Parathyroid adenoma (tissue), 2 donors: ENCODE data around the gene ZNF532.

Source experiments
- H2AFZ ChIP-seq: fragments of 300-600 bp; sonication (generic); one replicate; pipeline ENCODE4 v1.7.0; 2017; ENCODE audit warnings: antibody characterized with exemption, mild to moderate bottlenecking
- H3K27ac ChIP-seq: fragments of 300-600 bp; sonication (generic); one replicate; pipeline ENCODE4 v1.7.0; 2017
- H3K27me3 ChIP-seq: fragments of 300-600 bp; sonication (generic); one replicate; pipeline ENCODE4 v1.7.0; 2017; ENCODE audit warnings: low read length; ENCODE audit not compliant: control insufficient read depth, insufficient read depth
- H3K36me3 ChIP-seq: fragments of 300-600 bp; sonication (generic); one replicate; pipeline ENCODE4 v1.7.0; 2017; ENCODE audit warnings: low read length; ENCODE audit not compliant: control insufficient read depth, insufficient read depth
- H3K4me1 ChIP-seq: fragments of 300-600 bp; sonication (generic); one replicate; pipeline ENCODE4 v1.7.0; 2017; ENCODE audit warnings: control low read depth
- H3K4me2 ChIP-seq: fragments of 300-600 bp; sonication (generic); one replicate; pipeline ENCODE4 v1.7.0; 2017; ENCODE audit warnings: low read length
- H3K4me3 ChIP-seq: fragments of 300-600 bp; sonication (generic); one replicate; pipeline ENCODE4 v1.7.0; 2017; ENCODE audit warnings: low read depth, low read length
- H3K79me2 ChIP-seq: fragments of 300-600 bp; sonication (generic); one replicate; pipeline ENCODE4 v1.7.0; 2017; ENCODE audit warnings: control low read depth
- H3K9ac ChIP-seq: fragments of 300-600 bp; sonication (generic); one replicate; pipeline ENCODE4 v1.7.0; 2017; ENCODE audit warnings: mild to moderate bottlenecking
- H3K9me3 ChIP-seq: fragments of 300-600 bp; sonication (generic); one replicate; pipeline ENCODE4 v1.7.0; 2017; ENCODE audit warnings: low read length; ENCODE audit not compliant: control insufficient read depth
- TF ChIP-seq, protein P1 (sequence below): fragments of 300-600 bp; sonication (generic); IDR thresholded peaks from one replicate; pipeline ENCODE4 v1.7.0; 2017; ENCODE audit warnings: antibody characterized with exemption, mild to moderate bottlenecking
- donor health status: primary hyperparathyroidism.

Gene ZNF532

DNA sequence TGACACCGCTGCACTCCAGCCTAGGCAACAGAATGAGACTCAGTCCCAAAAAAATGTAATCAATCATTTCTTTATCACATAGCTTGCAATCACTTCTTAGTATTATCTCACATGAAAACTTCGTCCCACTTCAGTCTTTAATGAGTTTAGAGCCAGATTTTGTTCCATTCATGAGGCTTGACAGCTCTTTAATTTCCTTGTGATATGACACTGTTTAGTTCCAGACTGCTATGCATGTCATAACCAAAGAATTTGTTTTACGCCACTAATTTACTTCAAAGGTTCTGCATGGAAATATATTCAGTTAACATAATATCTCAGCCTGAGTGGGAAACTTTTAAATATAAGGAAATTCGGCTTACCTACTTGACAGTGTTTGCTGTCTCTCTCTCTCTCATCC lies 113.1 kb downstream of the ZNF532 start:
- Histone ChIP-seq H3K9ac (no peak overlapping the region), H3K4me2 (no peak overlapping the region), H3K27me3 (no peaks in the 10 kb centered on the region), H3K9me3 (no peaks in the 10 kb centered on the region), H3K4me1 (no peaks in the 10 kb centered on the region), H3K36me3 (no peaks in the 10 kb centered on the region), H2AFZ (no peak overlapping the region), H3K79me2 (no peaks in the 10 kb centered on the region), H3K4me3 (no peak overlapping the region), H3K27ac (no peak overlapping the region)
- TF ChIP-seq, protein P1, sequence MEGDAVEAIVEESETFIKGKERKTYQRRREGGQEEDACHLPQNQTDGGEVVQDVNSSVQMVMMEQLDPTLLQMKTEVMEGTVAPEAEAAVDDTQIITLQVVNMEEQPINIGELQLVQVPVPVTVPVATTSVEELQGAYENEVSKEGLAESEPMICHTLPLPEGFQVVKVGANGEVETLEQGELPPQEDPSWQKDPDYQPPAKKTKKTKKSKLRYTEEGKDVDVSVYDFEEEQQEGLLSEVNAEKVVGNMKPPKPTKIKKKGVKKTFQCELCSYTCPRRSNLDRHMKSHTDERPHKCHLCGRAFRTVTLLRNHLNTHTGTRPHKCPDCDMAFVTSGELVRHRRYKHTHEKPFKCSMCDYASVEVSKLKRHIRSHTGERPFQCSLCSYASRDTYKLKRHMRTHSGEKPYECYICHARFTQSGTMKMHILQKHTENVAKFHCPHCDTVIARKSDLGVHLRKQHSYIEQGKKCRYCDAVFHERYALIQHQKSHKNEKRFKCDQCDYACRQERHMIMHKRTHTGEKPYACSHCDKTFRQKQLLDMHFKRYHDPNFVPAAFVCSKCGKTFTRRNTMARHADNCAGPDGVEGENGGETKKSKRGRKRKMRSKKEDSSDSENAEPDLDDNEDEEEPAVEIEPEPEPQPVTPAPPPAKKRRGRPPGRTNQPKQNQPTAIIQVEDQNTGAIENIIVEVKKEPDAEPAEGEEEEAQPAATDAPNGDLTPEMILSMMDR: no peak

DNA sequence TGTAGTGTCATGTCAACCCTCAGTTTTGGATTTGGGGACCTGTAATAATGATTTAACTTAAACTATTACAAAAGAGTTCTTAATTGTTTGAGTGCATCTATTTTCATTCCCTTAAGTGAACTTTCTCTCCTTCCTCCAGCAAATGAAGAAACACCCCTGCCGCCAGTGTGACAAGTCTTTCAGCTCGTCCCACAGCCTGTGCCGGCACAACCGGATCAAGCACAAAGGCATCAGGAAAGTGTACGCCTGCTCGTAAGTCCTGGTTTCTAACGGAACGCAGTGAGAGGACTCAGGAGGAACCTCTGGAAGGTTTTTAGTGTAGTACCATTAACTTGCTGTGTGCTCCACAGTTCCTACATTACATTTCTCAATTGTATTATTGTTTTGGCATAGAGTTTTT lies 114.2 kb downstream of the ZNF532 start:
- TF ChIP-seq, protein P1: no peak
- H3K79me2 ChIP-seq: no peaks in the 10 kb centered on the region
- no peaks in the 10 kb centered on the region for H3K36me3 ChIP-seq
- H3K27me3 ChIP-seq: no peaks in the 10 kb centered on the region
- no peak overlapping the region for H3K4me3 ChIP-seq
- H2AFZ ChIP-seq: no peak overlapping the region
- H3K4me2 ChIP-seq: no peak overlapping the region
- no peak overlapping the region for H3K27ac ChIP-seq
- H3K4me1 ChIP-seq: no peaks in the 10 kb centered on the region
- H3K9me3 ChIP-seq: no peaks in the 10 kb centered on the region
- no peak overlapping the region for H3K9ac ChIP-seq

DNA sequence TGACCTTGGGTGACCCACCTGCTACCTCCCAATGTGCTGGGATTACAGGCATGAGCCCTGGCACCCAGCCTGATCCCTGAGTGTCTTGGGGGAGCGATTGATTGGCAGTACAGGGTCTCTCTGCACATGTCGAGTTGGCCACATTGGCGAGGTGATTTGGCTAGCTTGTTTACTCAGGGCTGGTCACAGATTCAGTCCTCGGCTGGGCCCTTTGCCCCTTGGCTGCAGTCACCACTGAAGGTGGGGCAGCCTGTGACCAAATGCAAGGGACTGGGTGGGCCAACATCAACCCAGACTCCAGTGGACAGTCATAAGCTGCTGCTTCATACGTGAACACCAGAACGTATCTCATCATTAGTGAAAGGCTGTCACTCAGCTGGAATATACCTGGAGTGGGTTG lies 114.9 kb downstream of the ZNF532 start:
- TF ChIP-seq, protein P1: no peak
- H3K36me3 ChIP-seq: no peaks in the 10 kb centered on the region
- H3K27ac ChIP-seq: no peak overlapping the region
- no peaks in the 10 kb centered on the region for H3K4me1 ChIP-seq
- no peak overlapping the region for H2AFZ ChIP-seq
- H3K79me2 ChIP-seq: no peaks in the 10 kb centered on the region
- no peak overlapping the region for H3K4me2 ChIP-seq
- H3K9me3 ChIP-seq: no peaks in the 10 kb centered on the region
- no peaks in the 10 kb centered on the region for H3K27me3 ChIP-seq
- no peak overlapping the region for H3K9ac ChIP-seq
- H3K4me3 ChIP-seq: no peak overlapping the region

DNA sequence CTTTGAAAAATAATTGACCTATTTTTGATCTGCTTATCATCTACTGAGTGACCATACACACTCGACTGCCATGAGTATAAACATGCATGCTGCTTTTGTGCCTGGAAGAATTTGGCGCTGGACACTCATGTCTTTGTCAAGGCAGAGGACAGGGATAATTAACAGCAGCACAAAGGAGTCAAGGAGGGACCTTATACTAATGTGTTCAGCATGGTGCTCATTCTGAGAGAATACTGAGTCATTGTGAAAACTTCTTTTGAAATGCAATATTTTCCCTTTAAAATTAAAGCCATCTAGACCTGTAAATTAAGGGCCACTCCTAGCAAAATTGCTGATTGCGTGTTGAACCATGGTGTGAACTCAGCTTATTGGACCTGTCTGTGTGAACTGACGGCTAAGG lies 116.3 kb downstream of the ZNF532 start:
- Histone ChIP-seq H3K36me3 (no peaks in the 10 kb centered on the region), H2AFZ (no peak overlapping the region), H3K9me3 (no peaks in the 10 kb centered on the region), H3K4me2 (no peak overlapping the region), H3K79me2 (no peaks in the 10 kb centered on the region), H3K27me3 (no peaks in the 10 kb centered on the region), H3K4me1 (no peaks in the 10 kb centered on the region), H3K9ac (no peak overlapping the region), H3K27ac (no peak overlapping the region), H3K4me3 (no peak overlapping the region)
- TF ChIP-seq, protein P1: no peak

DNA sequence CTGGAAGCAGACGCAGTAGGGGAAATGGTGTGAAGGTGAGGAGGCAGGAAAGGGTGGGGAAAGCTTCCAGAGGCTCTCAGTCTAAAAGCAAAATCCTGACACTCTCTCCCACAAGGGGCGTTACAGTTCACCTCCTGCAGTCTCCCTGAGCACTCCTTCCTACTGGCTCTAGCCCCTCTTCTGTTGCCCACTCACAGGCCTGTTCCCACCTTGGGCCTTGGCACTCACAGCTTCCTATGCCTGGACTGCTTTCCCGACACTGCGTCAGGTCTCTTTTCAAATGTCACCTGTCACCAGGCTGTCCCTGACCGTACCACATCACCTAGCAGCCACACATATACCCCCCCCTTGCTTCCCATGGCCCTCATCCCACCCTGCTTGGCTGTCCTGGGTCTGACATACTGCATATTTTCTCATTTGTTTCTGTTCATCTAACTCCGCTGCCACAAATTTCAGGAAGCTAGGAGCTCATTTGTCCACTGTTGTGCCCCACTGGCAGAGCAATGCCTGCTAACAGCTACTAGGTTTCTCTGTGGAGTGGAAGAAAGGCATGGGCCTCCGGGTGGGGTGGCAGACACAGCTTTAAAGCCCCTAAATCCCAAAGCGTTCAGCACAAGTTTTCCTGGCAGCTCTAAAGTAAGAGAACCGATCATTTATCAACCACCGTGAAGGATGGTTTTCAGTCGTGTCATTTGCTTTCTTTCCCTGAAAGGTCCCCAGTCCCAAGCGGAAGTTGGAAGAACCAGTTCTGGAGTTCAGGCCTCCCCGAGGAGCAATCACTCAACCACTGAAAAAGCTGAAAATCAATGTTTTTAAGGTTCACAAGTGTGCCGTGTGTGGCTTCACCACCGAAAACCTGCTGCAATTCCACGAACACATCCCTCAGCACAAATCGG lies 118.8 kb downstream of the ZNF532 start:
- no peak overlapping the region for H3K4me3 ChIP-seq
- no peak overlapping the region for H3K4me2 ChIP-seq
- no peaks in the 10 kb centered on the region for H3K36me3 ChIP-seq
- no peak overlapping the region for H3K9ac ChIP-seq
- H2AFZ ChIP-seq: no peak overlapping the region
- no peaks in the 10 kb centered on the region for H3K79me2 ChIP-seq
- TF ChIP-seq, protein P1: no peak
- H3K27me3 ChIP-seq: no peaks in the 10 kb centered on the region
- H3K4me1 ChIP-seq: no peaks in the 10 kb centered on the region
- H3K9me3 ChIP-seq: no peaks in the 10 kb centered on the region
- H3K27ac ChIP-seq: no peak overlapping the region
